Tibial artery (tissue), 4 donors: ENCODE results near the gene MAGEC1.

Experiments used
- DNase-seq, 2 donors: peaks; one replicate each; pipeline ENCODE4 v3.0.0-alpha.2; 2019
- H3K27ac ChIP-seq, 2 donors: fragments of 200-600 bp; sonication (generic) in 1 of 2; 1 replicate in 1 of 2; 2 replicates in 1 of 2; pipeline ENCODE4 v1.5.1; 2018 to 2019; ENCODE audit warnings: mild to moderate bottlenecking in 1 of 2
- H3K27me3 ChIP-seq, 2 donors: fragments of 200-600 bp; sonication (generic) in 1 of 2; one replicate each; pipeline versions ENCODE4 v1.5.1 to v1.6.0; 2016 to 2019
- H3K36me3 ChIP-seq, 3 donors: fragments of 200-600 bp; sonication (generic) in 2 of 3; one replicate each; pipeline ENCODE4 v1.5.1; 2016 to 2019; ENCODE audit warnings: mild to moderate bottlenecking in 2 of 3
- H3K4me1 ChIP-seq, 4 donors: fragments of 200-600 bp; sonication (generic) in 2 of 4; 1 replicate in 3 of 4; 2 replicates in 1 of 4; pipeline ENCODE4 v1.5.1; 2016 to 2019
- H3K4me3 ChIP-seq, 2 donors: fragments of 200-600 bp; sonication (generic) in 1 of 2; 1 replicate in 1 of 2; 2 replicates in 1 of 2; pipeline ENCODE4 v1.5.1; 2018 to 2019; ENCODE audit warnings: mild to moderate bottlenecking in 2 of 2
- H3K9me3 ChIP-seq, 3 donors: fragments of 200-600 bp; sonication (generic) in 1 of 3; one replicate each; pipeline ENCODE4 v1.5.1; 2016 to 2019
- intact Hi-C: fragments of 100-400 bp; cut with DNase I; formaldehyde crosslinking; loops from one replicate; pipeline ENCODE4 v1.15.0; 2023; ENCODE audit warnings: low total_unique reads
- TF ChIP-seq, protein P1 (sequence below), 2 experiments: fragments of 200-600 bp in 1 of 2; fragments of 450-650 bp in 1 of 2; IDR thresholded peaks; one replicate each; pipeline ENCODE4 v1.5.1; 2017 to 2019; ENCODE audit warnings: antibody characterized with exemption in 2 of 2, mild to moderate bottlenecking in 1 of 2, moderate library complexity in 1 of 2

MAGEC1 gene

DNA sequence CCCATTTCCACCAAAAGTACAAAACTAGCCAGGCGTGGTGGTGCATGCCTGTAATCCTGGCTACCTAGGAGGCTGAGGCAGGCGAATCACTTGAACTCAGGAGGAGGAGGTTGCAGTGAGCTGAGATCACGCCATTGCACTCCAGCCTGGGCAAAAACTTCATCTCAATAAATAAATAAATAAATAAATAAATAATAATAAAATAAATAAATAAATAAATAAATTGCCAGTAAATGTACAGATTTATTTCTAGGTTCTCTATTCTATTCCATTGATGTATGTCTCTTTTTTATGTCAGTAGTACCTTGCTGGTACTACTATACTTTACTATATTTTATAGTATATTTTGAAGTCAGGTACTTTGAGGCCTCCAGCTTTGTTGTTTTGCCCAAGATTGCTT, 43.7 kb downstream of the MAGEC1 start:
- TF ChIP-seq, protein P1, sequence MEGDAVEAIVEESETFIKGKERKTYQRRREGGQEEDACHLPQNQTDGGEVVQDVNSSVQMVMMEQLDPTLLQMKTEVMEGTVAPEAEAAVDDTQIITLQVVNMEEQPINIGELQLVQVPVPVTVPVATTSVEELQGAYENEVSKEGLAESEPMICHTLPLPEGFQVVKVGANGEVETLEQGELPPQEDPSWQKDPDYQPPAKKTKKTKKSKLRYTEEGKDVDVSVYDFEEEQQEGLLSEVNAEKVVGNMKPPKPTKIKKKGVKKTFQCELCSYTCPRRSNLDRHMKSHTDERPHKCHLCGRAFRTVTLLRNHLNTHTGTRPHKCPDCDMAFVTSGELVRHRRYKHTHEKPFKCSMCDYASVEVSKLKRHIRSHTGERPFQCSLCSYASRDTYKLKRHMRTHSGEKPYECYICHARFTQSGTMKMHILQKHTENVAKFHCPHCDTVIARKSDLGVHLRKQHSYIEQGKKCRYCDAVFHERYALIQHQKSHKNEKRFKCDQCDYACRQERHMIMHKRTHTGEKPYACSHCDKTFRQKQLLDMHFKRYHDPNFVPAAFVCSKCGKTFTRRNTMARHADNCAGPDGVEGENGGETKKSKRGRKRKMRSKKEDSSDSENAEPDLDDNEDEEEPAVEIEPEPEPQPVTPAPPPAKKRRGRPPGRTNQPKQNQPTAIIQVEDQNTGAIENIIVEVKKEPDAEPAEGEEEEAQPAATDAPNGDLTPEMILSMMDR (IDR thresholded peaks at IDR 0.05) = no peak
- no peak for DNase-seq

DNA sequence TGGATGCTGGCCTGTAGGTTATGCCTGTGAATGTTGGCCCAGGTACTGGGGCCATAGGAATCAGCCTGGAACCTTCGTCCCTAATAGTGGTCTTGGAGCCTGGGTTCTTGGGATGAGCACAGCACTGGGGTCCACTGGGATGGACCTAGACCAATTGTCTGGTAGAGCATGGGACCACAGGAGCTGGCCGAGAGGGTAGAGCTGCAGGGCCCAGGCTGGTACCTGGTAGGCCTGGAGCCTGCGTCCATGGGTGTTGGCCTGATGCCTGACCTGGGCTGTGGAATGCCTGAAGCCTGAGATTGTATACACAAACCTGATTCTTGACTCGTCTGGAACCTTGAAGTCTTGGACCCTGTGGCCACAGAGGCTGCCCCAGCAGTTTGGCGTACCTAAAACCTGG, 48.9 kb downstream of the MAGEC1 start:
- Histone ChIP-seq H3K9me3 (no peaks in the 10 kb centered on the region), H3K36me3 (no peaks in the 10 kb centered on the region), H3K27ac (no peak overlapping the region), H3K4me3 (no peak overlapping the region), H3K4me1 (no peaks in the 10 kb centered on the region), H3K27me3 (no peaks in the 10 kb centered on the region)
- TF ChIP-seq, protein P1 (IDR thresholded peaks at IDR 0.05) = no peak
- no peak for DNase-seq
- intact Hi-C loops = no loop called here

More for the DNA sequence above, 43.7 kb downstream of the MAGEC1 start:
- Histone ChIP-seq H3K9me3 (no peaks in the 10 kb centered on the region), H3K27ac (no peak overlapping the region), H3K4me3 (no peak overlapping the region), H3K27me3 (no peaks in the 10 kb centered on the region), H3K36me3 (no peaks in the 10 kb centered on the region), H3K4me1 (no peaks in the 10 kb centered on the region)
- intact Hi-C loops = no loop called here

DNA sequence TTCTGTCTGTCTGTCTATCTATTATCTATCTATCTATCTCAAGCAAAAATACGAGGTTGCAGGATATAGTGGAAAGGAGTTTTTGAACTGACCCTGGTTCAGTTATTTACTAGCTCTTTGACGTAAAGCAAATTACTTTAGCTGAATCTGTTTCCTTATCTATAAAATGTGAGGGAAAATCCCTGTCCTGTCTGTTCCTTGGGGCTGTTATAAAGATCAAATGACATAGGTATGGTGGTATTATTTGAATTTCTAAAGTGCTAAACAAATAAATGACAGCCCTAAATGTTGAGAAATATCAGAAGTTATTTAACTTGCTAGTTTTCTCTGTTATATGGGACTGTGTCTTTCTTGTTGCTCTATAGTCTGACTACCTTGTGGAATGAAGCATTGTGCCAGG, 55.0 kb downstream of the MAGEC1 start:
- no peaks in the 10 kb centered on the region for H3K27me3 ChIP-seq
- no peaks in the 10 kb centered on the region for H3K36me3 ChIP-seq
- no peak overlapping the region for H3K4me3 ChIP-seq
- intact Hi-C loops = no loop called here
- peaks cover 0 to 13% (median 0%) of the 10 kb centered on the region in 4 donors for H3K4me1 ChIP-seq
- no peaks in the 10 kb centered on the region for H3K9me3 ChIP-seq
- TF ChIP-seq, protein P1 (IDR thresholded peaks at IDR 0.05) = no peak
- H3K27ac ChIP-seq = no peak overlapping the region
- no peak for DNase-seq
